Tibial nerve (tissue), 3 donors: ENCODE data around the gene PTPRA.

ENCODE experiments used
- CTCF ChIP-seq, 5 experiments: fragments of 200-600 bp in 3 of 5; fragments of 450-650 bp in 2 of 5; sonication (generic) in 3 of 5; IDR thresholded peaks; one replicate each; pipeline ENCODE4 v1.5.1; 2016 to 2019; ENCODE audit warnings: antibody characterized with exemption in 5 of 5, mild to moderate bottlenecking in 3 of 5, moderate library complexity in 2 of 5
- POLR2A ChIP-seq, 2 donors: fragments of 450-650 bp; IDR thresholded peaks; one replicate each; pipeline ENCODE4 v1.6.1; 2017; ENCODE audit warnings: antibody characterized with exemption in 2 of 2, mild to moderate bottlenecking in 2 of 2, moderate library complexity in 2 of 2

GRCh38 chr20:2891343-2891742 lies 18.1 kb downstream of the PTPRA start:
- no peak for TF ChIP-seq CTCF (IDR thresholded peaks at IDR 0.05)
- no peak for TF ChIP-seq POLR2A (IDR thresholded peaks at IDR 0.05)
